Mesodermal cell (in vitro differentiated cells): Measurements from ENCODE around the gene SSTR5.

Experiments used
- H3K27ac ChIP-seq: 2 replicates; pipeline ENCODE4 v1.7.0; 2013; ENCODE audit warnings: mild to moderate bottlenecking, low read depth, low read length, moderate library complexity; ENCODE audit not compliant: severe bottlenecking
- H3K36me3 ChIP-seq: 2 replicates; pipeline ENCODE4 v1.7.1; 2013; ENCODE audit warnings: mild to moderate bottlenecking, low read length, moderate library complexity; ENCODE audit not compliant: control insufficient read depth, insufficient read depth
- H3K4me1 ChIP-seq: one replicate; pipeline ENCODE4 v1.7.1; 2013; ENCODE audit warnings: mild to moderate bottlenecking, low read length; ENCODE audit not compliant: insufficient read depth, control insufficient read depth, poor library complexity, severe bottlenecking
- H3K4me3 ChIP-seq: 2 replicates; pipeline ENCODE4 v1.7.0; 2013; ENCODE audit warnings: low read length, control low read depth, mild to moderate bottlenecking; ENCODE audit not compliant: insufficient read depth, poor library complexity, severe bottlenecking; ENCODE audit errors: extremely low read depth
- H3K9me3 ChIP-seq: 2 replicates; pipeline ENCODE4 v1.7.1; 2013; ENCODE audit warnings: mild to moderate bottlenecking, low read length, moderate library complexity; ENCODE audit not compliant: control insufficient read depth
- WGBS, 2 experiments: methylation state at CpG; one replicate each; pipeline ENCODE4 v1.1.5; 2013; ENCODE audit warnings: missing lambda C conversion rate in 2 of 2; ENCODE audit not compliant: insufficient coverage in 2 of 2; 5-methylcytosine and 5-hydroxymethylcytosine counted together

SSTR5 gene

GRCh38 chr16:1040346-1040745 is 32.2 kb upstream of the SSTR5 start:
- Histone ChIP-seq H3K36me3 (no peaks in the 10 kb centered on the region), H3K4me1 (peaks cover 10% of the 10 kb centered on the region), H3K9me3 (no peaks in the 10 kb centered on the region), H3K4me3 (no peak overlapping the region), H3K27ac (no peak overlapping the region)
- WGBS, 2 experiments = 92% methylated on average over 17 to 29 of the region's 29 CpGs

DNA sequence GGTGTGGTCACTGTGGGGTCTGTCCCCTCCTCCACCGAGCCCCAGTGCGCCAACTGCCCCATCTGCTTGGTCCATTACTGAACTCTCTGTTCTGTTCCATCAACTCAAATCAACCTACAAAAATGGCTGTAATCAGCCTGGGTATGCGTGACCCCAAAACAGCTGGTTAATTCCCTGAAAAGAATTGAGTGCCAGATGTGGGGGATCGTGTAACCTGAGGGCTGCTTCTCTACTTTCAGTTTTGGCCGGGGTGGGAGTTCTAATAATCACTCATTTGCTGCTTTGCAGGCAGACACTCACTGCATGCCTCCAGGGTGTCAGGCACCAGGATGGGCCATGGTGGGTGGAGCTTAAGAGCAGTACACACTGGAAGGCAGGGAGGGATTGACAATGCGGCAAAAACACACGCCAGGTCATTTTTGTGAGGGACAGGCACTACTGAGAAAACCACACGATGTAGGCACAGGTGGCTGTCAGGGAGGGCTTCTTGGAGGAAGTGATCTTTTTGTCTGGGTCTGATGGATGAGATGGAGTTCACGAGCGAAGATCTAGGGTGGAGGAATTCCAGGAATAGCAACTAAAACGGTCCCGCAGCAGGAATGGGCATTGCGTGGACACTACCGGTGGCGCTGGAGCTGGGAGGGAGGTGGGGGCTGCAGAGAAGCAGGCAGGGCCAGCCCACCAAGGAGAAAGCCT is 30.4 kb upstream of the SSTR5 start:
- no peak overlapping the region for H3K4me3 ChIP-seq
- WGBS, 2 experiments = 85% methylated on average over 13 to 14 of the region's 15 CpGs
- H3K27ac ChIP-seq = no peak overlapping the region
- H3K4me1 ChIP-seq = no peaks in the 10 kb centered on the region
- H3K9me3 ChIP-seq = no peaks in the 10 kb centered on the region
- H3K36me3 ChIP-seq = no peaks in the 10 kb centered on the region

DNA sequence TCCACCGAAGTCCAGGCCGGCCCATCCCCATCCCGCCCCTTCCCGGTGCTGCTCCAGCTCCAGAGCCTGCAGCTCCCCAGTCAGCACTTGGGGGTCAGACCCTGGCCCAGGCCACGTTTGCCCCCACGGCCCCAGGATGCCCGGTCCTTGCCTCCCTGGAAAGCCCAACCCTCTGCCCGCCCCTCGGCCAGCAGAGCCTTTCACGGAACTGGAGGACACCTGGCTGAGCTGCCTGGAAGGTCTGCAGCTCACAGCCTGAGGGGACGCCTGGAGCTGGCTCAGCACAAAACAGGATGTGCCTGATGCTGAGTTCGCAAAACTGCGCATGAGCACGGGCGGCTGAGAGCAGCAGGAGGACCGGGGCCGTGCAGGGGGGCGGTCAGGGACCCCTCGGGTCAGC is 29.7 kb upstream of the SSTR5 start:
- H3K27ac ChIP-seq = no peak overlapping the region

GRCh38 chr16:1043881-1044451 is 28.6 kb upstream of the SSTR5 start:
- Histone ChIP-seq H3K36me3 (no peaks in the 10 kb centered on the region), H3K9me3 (no peaks in the 10 kb centered on the region), H3K27ac (no peak overlapping the region), H3K4me3 (no peak overlapping the region), H3K4me1 (no peaks in the 10 kb centered on the region)
- WGBS, 2 experiments = 80 to 90% methylated on average over 22 to 25 of the region's 40 CpGs

More for the DNA sequence above, 29.7 kb upstream of the SSTR5 start:
- Histone ChIP-seq H3K36me3 (no peaks in the 10 kb centered on the region), H3K4me1 (no peaks in the 10 kb centered on the region), H3K4me3 (no peak overlapping the region), H3K9me3 (no peaks in the 10 kb centered on the region)
- WGBS, 2 experiments = 77 to 82% methylated on average over 16 to 19 of the region's 19 CpGs

GRCh38 chr16:1044460-1045309 is 27.9 kb upstream of the SSTR5 start:
- Histone ChIP-seq H3K4me3 (no peak overlapping the region), H3K36me3 (no peaks in the 10 kb centered on the region), H3K27ac (no peak overlapping the region), H3K4me1 (no peaks in the 10 kb centered on the region), H3K9me3 (no peaks in the 10 kb centered on the region)
- WGBS, 2 experiments = 88 to 96% methylated on average over 23 to 41 of the region's 43 CpGs

GRCh38 chr16:1045310-1045992 is 27.1 kb upstream of the SSTR5 start:
- Histone ChIP-seq H3K36me3 (no peaks in the 10 kb centered on the region), H3K4me1 (no peaks in the 10 kb centered on the region), H3K4me3 (no peak overlapping the region), H3K27ac (no peak overlapping the region), H3K9me3 (no peaks in the 10 kb centered on the region)
- WGBS, 2 experiments = 84 to 86% methylated on average over 20 to 33 of the region's 38 CpGs

DNA sequence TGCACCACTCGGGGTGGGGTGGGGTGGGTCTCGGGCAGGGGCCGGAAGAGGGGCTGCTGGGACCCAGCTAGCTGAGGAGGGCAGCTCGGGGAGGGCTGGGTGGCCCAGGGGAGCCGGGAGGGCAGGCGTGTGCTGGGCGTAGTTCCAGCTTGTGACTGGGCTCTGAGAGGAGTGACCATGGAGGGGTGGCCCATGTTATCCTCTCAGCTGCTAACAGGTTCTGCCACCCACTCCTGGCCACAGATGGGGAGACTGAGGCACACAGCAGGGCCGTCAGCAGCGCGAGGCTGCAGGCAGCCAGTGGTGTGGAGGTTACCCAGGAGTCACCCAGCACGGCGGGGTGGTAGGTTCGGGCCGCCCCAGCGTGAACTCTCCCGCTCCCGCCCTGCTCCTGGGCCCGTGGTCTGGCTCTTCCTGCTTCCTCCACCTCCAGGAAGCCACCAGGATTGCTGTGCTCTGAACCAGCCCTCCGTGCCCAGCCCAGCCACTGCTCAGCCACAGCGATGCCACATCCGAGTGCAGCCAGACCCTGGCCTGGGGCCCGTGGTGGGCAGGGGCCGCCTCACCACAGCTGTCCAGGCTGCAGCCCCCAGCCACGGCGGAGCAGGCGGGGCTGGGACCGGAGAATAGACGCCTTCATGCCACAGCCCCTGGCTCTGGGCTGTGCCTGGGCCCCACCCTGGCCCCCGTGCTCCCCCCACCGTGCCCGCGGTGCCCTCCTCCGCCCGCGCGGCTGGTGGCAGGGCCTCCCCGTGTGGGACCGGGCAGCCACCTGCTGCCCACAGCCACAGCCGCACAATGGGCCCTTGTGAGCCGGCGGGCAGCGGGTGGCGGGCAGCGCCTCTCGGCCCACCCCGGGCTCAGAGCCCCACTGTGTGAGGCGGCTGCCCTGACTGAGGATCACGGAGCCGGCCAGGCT is 26.3 kb upstream of the SSTR5 start:
- Histone ChIP-seq H3K9me3 (no peaks in the 10 kb centered on the region), H3K4me1 (no peaks in the 10 kb centered on the region), H3K36me3 (no peaks in the 10 kb centered on the region), H3K4me3 (no peak overlapping the region), H3K27ac (no peak overlapping the region)
- WGBS, 2 experiments = 93% methylated on average over 36 to 39 of the region's 49 CpGs

DNA sequence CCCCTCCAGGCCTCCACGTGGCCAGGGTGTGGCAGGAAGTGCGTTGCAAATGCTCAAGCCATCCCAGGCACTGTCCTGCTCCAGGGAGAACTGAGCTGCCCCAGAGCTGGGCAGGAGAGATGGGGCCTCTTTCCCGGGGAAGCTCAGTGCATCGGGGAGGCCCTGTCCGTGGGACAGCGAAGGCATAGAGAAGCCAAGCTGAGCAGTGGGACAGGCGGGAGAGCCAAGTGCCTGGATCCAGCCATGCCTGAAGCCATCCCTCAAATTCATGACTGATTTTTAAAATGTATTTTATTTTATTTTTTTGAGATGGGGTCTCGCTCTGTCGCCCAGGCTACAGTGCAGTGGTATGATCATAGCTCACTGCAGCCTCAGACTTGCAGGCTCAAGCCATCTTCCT is 25.4 kb upstream of the SSTR5 start:
- no peaks in the 10 kb centered on the region for H3K4me1 ChIP-seq
- no peak overlapping the region for H3K4me3 ChIP-seq
- H3K27ac ChIP-seq = no peak overlapping the region
- no peaks in the 10 kb centered on the region for H3K9me3 ChIP-seq
- no peaks in the 10 kb centered on the region for H3K36me3 ChIP-seq
- WGBS, 2 experiments = 92 to 95% methylated on average over 8 to 9 of the region's 9 CpGs

DNA sequence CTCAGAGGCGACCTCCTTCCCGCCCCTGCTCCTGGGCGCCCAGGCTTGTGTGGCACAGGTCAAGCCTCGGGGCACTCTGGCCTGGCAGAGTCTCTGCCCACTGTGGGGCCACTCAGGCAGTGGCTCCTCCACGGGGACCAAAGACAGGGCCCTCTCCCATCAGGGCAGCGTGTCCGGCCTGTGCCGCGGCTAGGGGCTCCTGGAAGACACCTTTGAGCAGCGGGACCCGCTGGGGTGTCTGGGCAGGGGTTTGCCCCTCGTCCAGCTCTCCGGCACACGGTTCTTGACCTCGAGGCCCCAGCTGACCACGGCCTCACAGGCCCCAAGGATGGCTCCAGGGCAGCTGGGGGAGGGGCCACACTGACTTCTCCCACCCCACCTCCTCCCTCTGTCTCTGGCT is 24.7 kb upstream of the SSTR5 start:
- Histone ChIP-seq H3K9me3 (no peaks in the 10 kb centered on the region), H3K27ac (no peak overlapping the region)
- WGBS, 2 experiments = 92 to 94% methylated on average over 10 to 15 of the region's 16 CpGs

More for the DNA sequence above, 24.7 kb upstream of the SSTR5 start:
- Histone ChIP-seq H3K36me3 (no peaks in the 10 kb centered on the region), H3K4me3 (no peak overlapping the region), H3K4me1 (no peaks in the 10 kb centered on the region)
